Loucy (cell line): ENCODE measurements around the gene BRD1.

Experiments used
- H2AFZ ChIP-seq: fragments of 200-600 bp; sonication (generic); 2 replicates; pipeline ENCODE4 v1.6.0; 2016; ENCODE audit warnings: antibody characterized with exemption, mild to moderate bottlenecking, low read length, moderate library complexity
- H3F3A ChIP-seq: fragments of 200-600 bp; 2 replicates; pipeline ENCODE4 v1.6.0; 2016; ENCODE audit warnings: antibody characterized with exemption, low read depth, mild to moderate bottlenecking
- H3K27me3 ChIP-seq: fragments of 200-600 bp; sonication (generic); 2 replicates; pipeline ENCODE4 v1.6.1; 2014; ENCODE audit warnings: low read length, mild to moderate bottlenecking; ENCODE audit not compliant: insufficient read depth, poor library complexity, severe bottlenecking
- H3K36me3 ChIP-seq: fragments of 200-600 bp; sonication (generic); 2 replicates; pipeline ENCODE4 v1.6.1; 2016; ENCODE audit warnings: low read length; ENCODE audit not compliant: insufficient read depth
- H3K4me1 ChIP-seq: fragments of 200-600 bp; sonication (generic); 2 replicates; pipeline ENCODE4 v1.5.1; 2014; ENCODE audit warnings: low read length, mild to moderate bottlenecking; ENCODE audit not compliant: insufficient read depth, poor library complexity, severe bottlenecking
- H3K4me2 ChIP-seq: fragments of 200-600 bp; sonication (generic); 2 replicates; pipeline ENCODE4 v1.6.0; 2014; ENCODE audit warnings: antibody characterized with exemption, low read length, low read depth, mild to moderate bottlenecking; ENCODE audit not compliant: poor library complexity, severe bottlenecking
- H3K4me3 ChIP-seq: fragments of 200-600 bp; sonication (generic); 2 replicates; pipeline ENCODE4 v1.5.1; 2014; ENCODE audit warnings: low read length, mild to moderate bottlenecking, mixed read lengths; ENCODE audit not compliant: poor library complexity, severe bottlenecking
- H3K79me2 ChIP-seq: fragments of 200-600 bp; sonication (generic); 2 replicates; pipeline ENCODE4 v1.6.1; 2014; ENCODE audit warnings: low read length; ENCODE audit not compliant: insufficient read depth
- H3K9ac ChIP-seq: fragments of 200-600 bp; sonication (generic); 2 replicates; pipeline ENCODE4 v1.6.0; 2014; ENCODE audit warnings: mild to moderate bottlenecking, low read depth, low read length, moderate library complexity; ENCODE audit not compliant: poor library complexity, severe bottlenecking
- H3K9me2 ChIP-seq: fragments of 200-600 bp; sonication (generic); replicated peaks from 2 replicates; pipeline ENCODE4 v1.6.1; 2016; ENCODE audit warnings: low read depth, low read length, mixed read lengths
- H3K9me3 ChIP-seq: fragments of 200-600 bp; sonication (generic); 2 replicates; pipeline ENCODE4 v1.6.1; 2014; ENCODE audit warnings: mild to moderate bottlenecking, antibody characterized with exemption, low read length, low read depth; ENCODE audit not compliant: insufficient read depth
- H4K20me1 ChIP-seq: fragments of 200-600 bp; sonication (generic); 2 replicates; pipeline ENCODE4 v1.6.0; 2014; ENCODE audit warnings: antibody characterized with exemption, low read length, mild to moderate bottlenecking; ENCODE audit not compliant: insufficient read depth, poor library complexity, severe bottlenecking
- CTCF ChIP-seq: fragments of 200-600 bp; sonication (generic); conservative IDR thresholded peaks from 2 replicates; pipeline ENCODE4 v1.5.1; 2014; ENCODE audit warnings: mild to moderate bottlenecking, antibody characterized with exemption, low read length
- EZH2phosphoT487 ChIP-seq: fragments of 200-600 bp; IDR thresholded peaks from 2 replicates; pipeline ENCODE4 v1.6.1; 2018; ENCODE audit warnings: antibody characterized with exemption, mild to moderate bottlenecking, moderate library complexity, borderline replicate concordance

BRD1 gene

GRCh38 chr22:49871482-49871881, 43.8 kb upstream of the BRD1 start:
- peaks cover 66% of the 10 kb centered on the region for H4K20me1 ChIP-seq
- TF ChIP-seq CTCF (no peak), EZH2phosphoT487 (no peak)
- H3K27me3 ChIP-seq, result no peaks in the 10 kb centered on the region
- H3K4me2 ChIP-seq, result peak overlapping the region; percentile 36
- H3K4me1 ChIP-seq, result peaks cover 60% of the 10 kb centered on the region
- peaks cover 2% of the 10 kb centered on the region; the same call in 1 of the 2 replicates for H3K36me3 ChIP-seq
- H3K79me2 ChIP-seq, result peaks cover 99% of the 10 kb centered on the region
- no peak overlapping the region for H2AFZ ChIP-seq
- H3F3A ChIP-seq, result peaks cover 12% of the 10 kb centered on the region
- H3K9me3 ChIP-seq, result peaks cover 4% of the 10 kb centered on the region; the same call in 1 of the 2 replicates
- H3K9me2 ChIP-seq, result no peaks in the 10 kb centered on the region
- no peak overlapping the region for H3K9ac ChIP-seq
- no peak overlapping the region for H3K4me3 ChIP-seq

GRCh38 chr22:49869845-49870712, 42.4 kb upstream of the BRD1 start:
- H2AFZ ChIP-seq, result no peak overlapping the region
- peaks cover 4% of the 10 kb centered on the region; the same call in 1 of the 2 replicates for H3K9me3 ChIP-seq
- H3K27me3 ChIP-seq, result no peaks in the 10 kb centered on the region
- H3K79me2 ChIP-seq, result peaks cover 98% of the 10 kb centered on the region
- H4K20me1 ChIP-seq, result peaks cover 65% of the 10 kb centered on the region
- peak overlapping the region; percentile 59 for H3K4me3 ChIP-seq
- no peaks in the 10 kb centered on the region for H3K36me3 ChIP-seq
- H3K9ac ChIP-seq, result peak overlapping the region; percentile 21
- H3K4me1 ChIP-seq, result peaks cover 73% of the 10 kb centered on the region
- H3F3A ChIP-seq, result peaks cover 21% of the 10 kb centered on the region
- H3K9me2 ChIP-seq, result no peaks in the 10 kb centered on the region
- peak overlapping the region; percentile 72 for H3K4me2 ChIP-seq
- TF ChIP-seq EZH2phosphoT487 (no peak), CTCF (no peak)

GRCh38 chr22:49869086-49869830, 41.6 kb upstream of the BRD1 start:
- Histone ChIP-seq H3K9me2 (no peaks in the 10 kb centered on the region), H3K36me3 (no peaks in the 10 kb centered on the region), H3F3A (peaks cover 21% of the 10 kb centered on the region), H4K20me1 (peaks cover 67% of the 10 kb centered on the region), H2AFZ (no peak overlapping the region), H3K9ac (no peak overlapping the region), H3K27me3 (no peaks in the 10 kb centered on the region), H3K4me2 (peak overlapping the region; percentile 72), H3K79me2 (peaks cover 98% of the 10 kb centered on the region), H3K4me1 (peaks cover 77% of the 10 kb centered on the region), H3K4me3 (no peak overlapping the region), H3K9me3 (peaks cover 4% of the 10 kb centered on the region; the same call in 1 of the 2 replicates)
- TF ChIP-seq CTCF (no peak), EZH2phosphoT487 (no peak)
